ENCODE results near the gene IFT81.

Gene IFT81

DNA sequence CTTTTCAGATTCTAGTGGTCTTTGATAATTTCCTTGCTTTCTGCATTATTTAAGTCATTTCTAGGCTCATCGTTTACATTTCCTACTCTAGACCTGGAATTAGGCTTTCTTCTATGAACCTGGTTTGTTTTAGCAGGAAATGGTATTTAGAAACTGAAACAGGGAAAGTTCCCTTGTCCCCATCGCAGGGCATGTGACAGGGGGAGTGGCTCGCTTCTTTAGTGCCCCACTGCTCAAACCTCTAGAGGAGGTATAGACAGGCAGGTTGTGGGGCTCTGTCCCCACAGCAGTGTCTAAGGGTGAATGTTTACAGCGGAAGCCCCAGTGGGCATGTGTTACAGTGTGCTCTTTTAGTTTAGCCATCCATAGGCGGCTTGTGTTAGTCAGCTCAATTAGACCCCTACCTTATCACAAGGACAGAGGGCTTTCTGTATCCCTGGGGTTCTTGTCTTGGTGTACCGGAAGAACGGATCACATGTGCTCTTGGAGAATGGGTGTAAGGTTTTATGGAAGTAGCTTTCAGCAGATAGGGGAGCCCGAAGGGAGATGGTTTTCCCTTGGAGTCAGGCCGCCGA is 25.0 kb downstream of the IFT81 start:
- Histone ChIP-seq H3K27me3 (ENCODE audit: control insufficient read depth in 5 of 5, insufficient read depth in 4 of 5, low read length in 5 of 5) (no peaks in the 10 kb centered on the region), H3K4me1 (ENCODE audit: control insufficient read depth in 5 of 5, insufficient read depth in 5 of 5, low read length in 5 of 5) (no peaks in the 10 kb centered on the region), H3K36me3 (ENCODE audit: control insufficient read depth in 5 of 5, insufficient read depth in 5 of 5, low read length in 5 of 5) (peaks cover 3 to 21% (median 9%) of the 10 kb centered on the region in 5 donors), H3K4me3 (ENCODE audit: low read depth in 1 of 5, low read length in 5 of 5) (no peak overlapping the region), H3K9ac (ENCODE audit: low read length in 5 of 5) (no peak overlapping the region), H3K27ac (ENCODE audit: low read depth, low read length) (no peak overlapping the region), H3K9me3 (ENCODE audit: control insufficient read depth in 5 of 5, low read length in 5 of 5) (no peaks in the 10 kb centered on the region)

- H3K27ac ChIP-seq (ENCODE audit: low read depth, low read length) = no peak overlapping the region
- H3K27me3 ChIP-seq (ENCODE audit: control insufficient read depth in 5 of 5, insufficient read depth in 4 of 5, low read length in 5 of 5) = no peaks in the 10 kb centered on the region
- peaks cover 0 to 10% (median 3%) of the 10 kb centered on the region in 5 donors for H3K4me1 ChIP-seq (ENCODE audit: control insufficient read depth in 5 of 5, insufficient read depth in 5 of 5, low read length in 5 of 5)
- H3K4me3 ChIP-seq (ENCODE audit: low read depth in 1 of 5, low read length in 5 of 5) = no peak overlapping the region
- H3K9ac ChIP-seq (ENCODE audit: low read length in 5 of 5) = no peak overlapping the region
- peaks cover 0 to 8% (median 5%) of the 10 kb centered on the region in 5 donors for H3K9me3 ChIP-seq (ENCODE audit: control insufficient read depth in 5 of 5, low read length in 5 of 5)
- peaks cover 2 to 14% (median 7%) of the 10 kb centered on the region in 5 donors for H3K36me3 ChIP-seq (ENCODE audit: control insufficient read depth in 5 of 5, insufficient read depth in 5 of 5, low read length in 5 of 5)
These were observed 32.6 kb downstream of the IFT81 start for GRCh38 chr12:110156766-110157165.

DNA sequence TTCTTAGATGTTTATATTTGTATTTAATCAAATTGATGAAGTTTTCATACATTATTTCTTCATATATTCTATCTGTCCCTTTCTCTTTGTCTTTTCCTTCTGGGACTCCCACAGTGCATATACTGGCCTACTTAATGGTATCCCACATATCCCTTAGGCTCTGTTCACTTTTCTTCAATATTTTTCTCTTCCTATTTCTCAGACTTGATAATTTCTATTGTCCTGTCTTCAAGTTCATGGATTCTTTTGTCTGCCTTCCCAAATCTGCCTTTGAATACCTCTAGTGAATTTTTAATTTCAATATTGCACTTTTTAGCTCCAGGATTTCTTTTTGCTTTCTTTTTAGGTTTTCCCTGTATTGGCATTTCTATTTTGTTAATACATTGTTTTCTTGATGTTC is 33.4 kb downstream of the IFT81 start:
- Histone ChIP-seq H3K4me3 (ENCODE audit: low read depth in 1 of 5, low read length in 5 of 5) (no peak overlapping the region), H3K9ac (ENCODE audit: low read length in 5 of 5) (no peak overlapping the region), H3K36me3 (ENCODE audit: control insufficient read depth in 5 of 5, insufficient read depth in 5 of 5, low read length in 5 of 5) (peaks cover 0 to 14% (median 6%) of the 10 kb centered on the region in 5 donors), H3K4me1 (ENCODE audit: control insufficient read depth in 5 of 5, insufficient read depth in 5 of 5, low read length in 5 of 5) (peaks cover 0 to 10% (median 3%) of the 10 kb centered on the region in 5 donors), H3K9me3 (ENCODE audit: control insufficient read depth in 5 of 5, low read length in 5 of 5) (peaks cover 0 to 8% (median 5%) of the 10 kb centered on the region in 5 donors), H3K27ac (ENCODE audit: low read depth, low read length) (no peak overlapping the region), H3K27me3 (ENCODE audit: control insufficient read depth in 5 of 5, insufficient read depth in 4 of 5, low read length in 5 of 5) (no peaks in the 10 kb centered on the region)

GRCh38 chr12:110159671-110160245 is 35.6 kb downstream of the IFT81 start:
- no peak overlapping the region for H3K4me3 ChIP-seq (ENCODE audit: low read depth in 1 of 5, low read length in 5 of 5)
- H3K4me1 ChIP-seq (ENCODE audit: control insufficient read depth in 5 of 5, insufficient read depth in 5 of 5, low read length in 5 of 5) = peaks cover 0 to 10% (median 3%) of the 10 kb centered on the region in 5 donors
- H3K9ac ChIP-seq (ENCODE audit: low read length in 5 of 5) = no peak overlapping the region
- no peaks in the 10 kb centered on the region for H3K27me3 ChIP-seq (ENCODE audit: control insufficient read depth in 5 of 5, insufficient read depth in 4 of 5, low read length in 5 of 5)
- H3K36me3 ChIP-seq (ENCODE audit: control insufficient read depth in 5 of 5, insufficient read depth in 5 of 5, low read length in 5 of 5) = peaks cover 0 to 11% (median 5%) of the 10 kb centered on the region in 5 donors
- no peak overlapping the region for H3K27ac ChIP-seq (ENCODE audit: low read depth, low read length)
- H3K9me3 ChIP-seq (ENCODE audit: control insufficient read depth in 5 of 5, low read length in 5 of 5) = peaks cover 0 to 8% (median 5%) of the 10 kb centered on the region in 5 donors

- H3K4me3 ChIP-seq (ENCODE audit: low read depth in 1 of 5, low read length in 5 of 5) = no peak overlapping the region
- no peaks in the 10 kb centered on the region for H3K4me1 ChIP-seq (ENCODE audit: control insufficient read depth in 5 of 5, insufficient read depth in 5 of 5, low read length in 5 of 5)
- H3K27me3 ChIP-seq (ENCODE audit: control insufficient read depth in 5 of 5, insufficient read depth in 4 of 5, low read length in 5 of 5) = no peaks in the 10 kb centered on the region
- no peak overlapping the region for H3K9ac ChIP-seq (ENCODE audit: low read length in 5 of 5)
- H3K9me3 ChIP-seq (ENCODE audit: control insufficient read depth in 5 of 5, low read length in 5 of 5) = no peaks in the 10 kb centered on the region
- H3K27ac ChIP-seq (ENCODE audit: low read depth, low read length) = no peak overlapping the region
- peaks cover 0 to 8% (median 3%) of the 10 kb centered on the region in 5 donors for H3K36me3 ChIP-seq (ENCODE audit: control insufficient read depth in 5 of 5, insufficient read depth in 5 of 5, low read length in 5 of 5)
These were observed 41.5 kb downstream of the IFT81 start for GRCh38 chr12:110165540-110166159.

DNA sequence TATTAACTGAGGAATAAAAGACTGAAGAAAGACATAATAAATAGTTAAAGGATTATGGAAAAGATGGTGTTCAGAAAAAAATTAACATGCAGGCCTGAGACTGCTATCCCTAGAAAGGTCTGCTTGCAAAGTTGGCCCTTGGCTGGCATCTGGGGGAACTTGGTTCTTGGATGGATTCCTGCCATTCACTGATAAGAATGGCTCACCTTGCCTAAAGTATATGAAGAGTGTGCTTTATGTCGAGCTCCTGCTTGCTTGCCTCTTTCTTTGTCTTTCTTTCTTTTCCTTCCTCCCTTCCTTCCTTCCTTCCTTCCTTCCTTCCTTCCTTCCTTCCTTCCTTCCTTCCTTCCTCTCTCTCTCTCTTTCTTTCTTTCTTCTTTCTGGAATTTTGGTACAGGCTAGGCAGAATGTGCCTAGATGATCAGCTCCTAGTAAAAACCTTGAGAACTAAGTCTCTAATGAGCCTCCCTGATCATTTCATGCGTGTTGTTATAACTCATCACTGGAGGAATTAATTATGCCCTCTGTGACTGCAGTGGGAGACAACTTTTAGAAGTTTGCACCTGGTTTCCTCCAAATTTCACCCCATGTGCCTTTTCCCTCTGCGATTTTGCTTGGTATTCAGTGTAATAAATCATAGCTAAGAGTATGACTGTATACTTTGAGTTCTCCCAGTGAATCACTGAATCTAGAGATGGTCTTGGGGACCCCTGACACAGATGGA is 44.7 kb downstream of the IFT81 start:
- peaks cover 0 to 8% (median 3%) of the 10 kb centered on the region in 5 donors for H3K36me3 ChIP-seq (ENCODE audit: control insufficient read depth in 5 of 5, insufficient read depth in 5 of 5, low read length in 5 of 5)
- H3K4me3 ChIP-seq (ENCODE audit: low read depth in 1 of 5, low read length in 5 of 5) = no peak overlapping the region
- H3K4me1 ChIP-seq (ENCODE audit: control insufficient read depth in 5 of 5, insufficient read depth in 5 of 5, low read length in 5 of 5) = no peaks in the 10 kb centered on the region
- H3K9ac ChIP-seq (ENCODE audit: low read length in 5 of 5) = no peak overlapping the region
- H3K27me3 ChIP-seq (ENCODE audit: control insufficient read depth in 5 of 5, insufficient read depth in 4 of 5, low read length in 5 of 5) = no peaks in the 10 kb centered on the region
- H3K9me3 ChIP-seq (ENCODE audit: control insufficient read depth in 5 of 5, low read length in 5 of 5) = no peaks in the 10 kb centered on the region
- no peak overlapping the region for H3K27ac ChIP-seq (ENCODE audit: low read depth, low read length)

GRCh38 chr12:110170535-110171185 is 46.5 kb downstream of the IFT81 start:
- Histone ChIP-seq H3K27ac (ENCODE audit: low read depth, low read length) (no peak overlapping the region), H3K4me3 (ENCODE audit: low read depth in 1 of 5, low read length in 5 of 5) (no peak overlapping the region), H3K9ac (ENCODE audit: low read length in 5 of 5) (no peak overlapping the region), H3K36me3 (ENCODE audit: control insufficient read depth in 5 of 5, insufficient read depth in 5 of 5, low read length in 5 of 5) (peaks cover 0 to 3% (median 3%) of the 10 kb centered on the region in 5 donors), H3K4me1 (ENCODE audit: control insufficient read depth in 5 of 5, insufficient read depth in 5 of 5, low read length in 5 of 5) (no peaks in the 10 kb centered on the region), H3K9me3 (ENCODE audit: control insufficient read depth in 5 of 5, low read length in 5 of 5) (no peaks in the 10 kb centered on the region), H3K27me3 (ENCODE audit: control insufficient read depth in 5 of 5, insufficient read depth in 4 of 5, low read length in 5 of 5) (no peaks in the 10 kb centered on the region)

GRCh38 chr12:110171186-110171538 is 47.0 kb downstream of the IFT81 start:
- H3K4me3 ChIP-seq (ENCODE audit: low read depth in 1 of 5, low read length in 5 of 5) = no peak overlapping the region
- no peaks in the 10 kb centered on the region for H3K27me3 ChIP-seq (ENCODE audit: control insufficient read depth in 5 of 5, insufficient read depth in 4 of 5, low read length in 5 of 5)
- H3K9ac ChIP-seq (ENCODE audit: low read length in 5 of 5) = no peak overlapping the region
- peaks cover 0 to 3% (median 0%) of the 10 kb centered on the region in 5 donors for H3K36me3 ChIP-seq (ENCODE audit: control insufficient read depth in 5 of 5, insufficient read depth in 5 of 5, low read length in 5 of 5)
- peaks cover 0 to under 1% (median 0%) of the 10 kb centered on the region in 5 donors for H3K4me1 ChIP-seq (ENCODE audit: control insufficient read depth in 5 of 5, insufficient read depth in 5 of 5, low read length in 5 of 5)
- no peaks in the 10 kb centered on the region for H3K9me3 ChIP-seq (ENCODE audit: control insufficient read depth in 5 of 5, low read length in 5 of 5)
- H3K27ac ChIP-seq (ENCODE audit: low read depth, low read length) = no peak overlapping the region

DNA sequence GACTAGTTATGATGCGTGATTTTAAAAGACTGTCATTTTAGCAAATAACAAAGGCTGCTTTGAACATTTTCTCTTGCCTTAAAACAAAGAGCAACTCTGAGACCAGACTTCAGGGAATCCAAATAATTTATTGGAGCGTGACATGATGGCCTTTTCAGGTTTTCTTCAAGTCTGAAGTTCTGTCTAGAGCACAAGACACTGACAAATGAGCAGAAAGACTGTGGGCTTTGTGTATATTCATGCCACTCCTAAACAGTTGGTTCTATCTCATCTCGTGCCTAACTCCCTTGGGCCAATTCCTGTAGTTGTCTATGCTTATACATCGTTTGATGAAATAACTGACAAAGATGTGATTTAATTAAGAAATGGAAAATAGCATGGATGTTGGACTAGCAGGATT is 47.5 kb downstream of the IFT81 start:
- Histone ChIP-seq H3K4me3 (ENCODE audit: low read depth in 1 of 5, low read length in 5 of 5) (no peak overlapping the region), H3K9me3 (ENCODE audit: control insufficient read depth in 5 of 5, low read length in 5 of 5) (no peaks in the 10 kb centered on the region), H3K27me3 (ENCODE audit: control insufficient read depth in 5 of 5, insufficient read depth in 4 of 5, low read length in 5 of 5) (no peaks in the 10 kb centered on the region), H3K27ac (ENCODE audit: low read depth, low read length) (no peak overlapping the region), H3K4me1 (ENCODE audit: control insufficient read depth in 5 of 5, insufficient read depth in 5 of 5, low read length in 5 of 5) (peaks cover 0 to 3% (median 0%) of the 10 kb centered on the region in 5 donors), H3K36me3 (ENCODE audit: control insufficient read depth in 5 of 5, insufficient read depth in 5 of 5, low read length in 5 of 5) (peaks cover 0 to 3% (median 0%) of the 10 kb centered on the region in 5 donors), H3K9ac (ENCODE audit: low read length in 5 of 5) (no peak overlapping the region)
